Jurkat, Clone E6-1 (cell line): ENCODE results near the gene OTOP2.

Experiments used
- DNase-seq: peaks from one replicate; pipeline ENCODE4 v3.0.0-alpha.2; 2011; ENCODE audit warnings: low read depth, low spot score
- H3K4me3 ChIP-seq: 2 replicates; pipeline ENCODE4 v1.5.1; 2011; ENCODE audit warnings: mild to moderate bottlenecking, low read length, control low read depth, moderate library complexity

Gene OTOP2

DNA sequence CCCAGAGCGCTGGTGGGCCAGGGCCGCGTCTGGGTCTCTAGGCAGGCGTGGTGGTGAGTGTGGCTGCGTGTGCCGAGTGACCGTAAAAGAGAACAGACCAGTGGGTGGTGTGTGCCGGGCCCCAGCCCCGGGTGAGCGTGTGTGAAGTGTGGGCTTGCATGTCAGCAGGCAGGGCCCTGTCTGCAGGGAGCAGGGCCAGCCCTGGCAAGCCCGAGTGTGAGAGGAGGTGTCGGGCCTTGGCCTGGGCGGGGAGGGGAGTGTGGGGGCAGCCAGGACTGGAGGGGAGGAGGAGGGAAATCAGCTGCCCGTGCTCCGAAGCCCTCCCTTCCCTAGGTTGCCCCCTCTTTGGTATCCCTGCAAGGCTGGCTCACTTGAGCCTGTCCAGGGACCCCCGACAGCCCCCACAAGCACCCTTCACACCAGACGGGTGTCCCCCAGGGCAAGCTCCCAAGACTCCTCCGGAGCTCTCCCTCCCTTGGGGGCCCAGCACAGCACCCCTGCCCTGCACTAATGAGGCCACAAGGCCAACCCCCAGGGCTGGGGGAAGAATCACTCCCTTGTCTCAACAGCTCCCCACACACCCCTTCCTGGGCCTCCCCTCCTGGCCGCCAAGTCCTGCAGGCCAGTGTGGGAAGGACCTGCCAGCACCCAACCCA lies 2.9 kb upstream of the OTOP2 start:
- H3K4me3 ChIP-seq, result no peak overlapping the region
- DNase-seq, result no peak

DNA sequence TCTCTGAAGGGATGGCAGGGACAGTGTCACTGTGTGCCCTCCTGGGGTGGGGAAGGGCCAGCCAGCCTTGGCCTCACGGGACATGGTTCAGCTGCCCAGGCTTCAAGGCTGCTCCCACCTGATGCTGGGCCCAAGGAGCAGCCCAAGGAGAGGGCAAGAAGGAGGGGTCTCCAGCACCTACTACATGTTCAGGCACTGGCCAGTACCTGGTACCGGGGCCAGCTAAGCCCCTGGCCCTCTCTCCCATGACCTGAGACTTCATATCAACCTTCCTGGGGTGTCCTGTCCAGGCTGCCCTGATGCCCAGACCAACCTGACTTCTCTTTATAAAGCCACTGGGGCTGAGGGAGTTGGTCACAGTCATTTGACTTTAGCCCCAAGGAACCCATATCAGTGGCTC lies 2.3 kb upstream of the OTOP2 start:
- no peak for DNase-seq
- no peak overlapping the region for H3K4me3 ChIP-seq

DNA sequence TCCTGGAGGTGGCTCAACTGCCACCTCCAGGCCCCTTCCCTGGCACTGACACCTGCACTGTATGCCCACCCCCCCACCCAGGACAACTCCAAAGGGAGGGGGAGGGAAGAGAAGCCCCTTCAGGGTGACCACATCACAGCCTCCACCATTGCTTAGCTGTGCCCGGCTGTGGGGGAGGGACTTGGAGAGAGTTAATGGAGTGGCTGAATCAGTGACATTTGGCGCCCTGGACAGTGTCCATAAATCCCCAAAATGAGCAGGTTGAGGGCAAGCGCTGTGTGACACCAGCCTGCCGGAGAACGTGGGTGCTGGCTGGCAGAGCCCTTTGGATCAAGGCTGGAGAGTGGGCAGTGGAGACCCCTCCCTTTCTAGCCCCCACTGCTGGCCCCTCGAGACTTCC lies 1.9 kb upstream of the OTOP2 start:
- H3K4me3 ChIP-seq, result no peak overlapping the region
- DNase-seq, result no peak

DNA sequence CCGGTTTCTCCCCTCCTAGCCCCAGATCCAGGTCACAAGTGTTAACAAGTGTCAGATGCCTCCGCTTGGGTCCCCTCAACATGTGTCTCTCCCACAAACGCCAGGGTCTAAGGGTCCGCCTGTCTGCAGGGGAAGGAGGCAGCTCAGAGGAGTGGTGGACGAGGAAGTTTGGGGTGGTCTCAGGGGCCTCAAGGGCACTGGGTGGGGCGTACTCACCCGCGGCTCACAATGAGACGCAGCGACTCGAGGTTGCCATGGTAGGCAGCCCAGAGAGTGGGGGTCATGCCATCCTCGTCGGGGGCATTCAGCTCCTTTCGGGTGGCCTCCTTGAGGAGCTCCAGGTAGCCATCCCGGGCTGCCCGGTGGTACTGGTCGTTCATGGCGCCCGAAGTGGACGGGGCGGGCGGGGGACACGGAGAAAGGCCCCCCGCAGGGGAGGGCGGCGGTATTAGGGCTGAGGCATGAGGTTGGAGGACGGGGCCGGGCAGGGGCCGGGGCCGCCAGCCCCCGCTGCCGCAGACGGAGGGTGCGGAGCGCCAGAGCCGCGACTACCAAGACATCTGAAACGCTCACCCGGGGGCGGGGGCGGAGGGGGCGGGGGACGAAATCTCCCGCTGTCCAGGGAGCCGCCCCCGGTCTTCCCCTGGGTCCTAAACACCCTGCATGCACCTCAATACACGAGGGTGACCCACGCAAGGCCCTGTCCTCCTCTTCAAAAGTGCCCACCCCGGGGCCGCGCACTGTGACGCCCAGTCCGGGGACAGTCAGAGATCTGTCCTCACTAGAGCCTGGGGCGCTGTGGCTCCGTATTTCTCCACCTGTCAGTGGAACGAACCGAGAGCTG lies 1.2 kb upstream of the OTOP2 start, which contains the start of gene USH1G:
TSS of gene USH1G (minus strand) at position 562 of the 844 bp plus-strand sequence. CDS start at position 380, 182 bp downstream.
- DNase-seq, result no peak
- no peak within 1 kb of the TSS; the same call in 1 of the 2 replicates for H3K4me3 ChIP-seq

DNA sequence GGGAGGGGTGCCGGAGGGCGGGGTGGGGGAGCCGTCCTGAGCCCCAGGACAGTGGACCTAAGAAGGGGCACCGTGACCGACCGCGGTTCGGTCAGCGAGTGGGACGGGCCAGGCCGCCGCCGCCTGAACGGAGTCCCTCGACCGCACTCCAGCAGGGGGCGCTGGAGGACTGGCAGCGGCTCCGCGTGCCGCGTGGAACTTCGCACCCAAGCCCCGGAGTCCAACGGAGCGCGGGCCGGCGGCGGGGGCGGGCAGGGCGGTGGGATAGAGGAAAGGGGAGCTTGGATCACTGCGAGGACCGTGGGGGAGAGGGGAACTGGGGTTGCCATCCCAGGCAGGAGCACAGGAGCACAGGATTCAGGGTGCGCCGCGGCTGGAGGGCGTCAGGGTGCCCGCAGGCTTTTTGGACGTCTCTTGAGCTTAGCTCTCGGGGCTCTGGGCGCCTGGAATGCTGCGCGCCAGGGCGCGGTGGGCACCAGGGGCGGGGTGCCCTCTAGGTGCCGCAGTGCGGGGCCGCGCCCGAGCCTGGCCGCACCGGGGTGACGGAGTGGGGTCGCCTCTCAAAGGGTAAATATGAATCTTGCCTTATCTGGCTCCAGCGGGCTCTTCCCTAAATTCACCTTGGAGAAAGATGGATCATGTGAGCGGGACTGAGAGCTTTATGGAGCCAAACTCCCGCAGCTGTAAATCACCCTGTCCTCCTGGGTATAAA lies 379 bp upstream of the OTOP2 start:
- DNase-seq, result no peak
- H3K4me3 ChIP-seq, result no peak overlapping the region

DNA sequence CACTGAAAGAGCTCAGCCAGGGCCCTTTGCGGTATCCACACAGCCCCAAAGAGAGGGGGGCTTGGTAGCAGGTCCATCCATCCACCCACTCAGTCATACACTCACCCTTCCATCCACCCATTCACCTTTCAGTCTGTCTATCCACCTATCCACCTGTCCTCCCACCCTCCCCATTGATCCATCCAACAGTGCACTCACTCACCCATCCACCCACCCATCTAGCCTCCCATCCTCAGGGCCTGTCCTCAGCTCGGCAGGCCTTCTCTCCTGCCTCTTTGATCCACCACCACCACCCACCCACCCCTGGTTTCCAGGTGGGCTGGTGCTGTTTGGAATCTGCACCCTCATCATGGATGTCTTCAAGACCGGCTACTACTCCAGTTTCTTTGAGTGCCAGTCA lies 1.2 kb downstream of the OTOP2 start:
- no peak for DNase-seq

DNA sequence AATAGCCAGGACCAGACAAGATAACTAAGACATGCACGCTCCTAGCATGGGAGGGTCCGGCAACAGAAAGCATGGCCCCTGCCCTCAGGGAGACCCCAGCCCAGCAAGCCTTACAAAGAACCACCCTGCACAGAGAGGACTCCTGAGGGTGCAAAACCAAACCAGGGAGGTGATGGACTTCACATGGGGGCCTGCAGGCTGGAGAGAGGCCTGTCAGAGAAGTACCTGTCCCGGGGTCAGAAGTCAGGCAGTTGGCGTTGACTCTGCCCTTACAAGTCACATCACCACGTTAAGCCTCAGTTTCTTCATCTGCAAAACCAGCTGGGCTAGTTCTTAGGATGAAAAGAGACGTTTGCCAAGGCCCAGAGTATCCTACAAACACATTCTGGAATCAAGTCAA lies 4.7 kb downstream of the OTOP2 start:
- DNase-seq, result no peak
- H3K4me3 ChIP-seq, result no peak overlapping the region

More for the DNA sequence above, 1.2 kb downstream of the OTOP2 start:
- no peak overlapping the region for H3K4me3 ChIP-seq

DNA sequence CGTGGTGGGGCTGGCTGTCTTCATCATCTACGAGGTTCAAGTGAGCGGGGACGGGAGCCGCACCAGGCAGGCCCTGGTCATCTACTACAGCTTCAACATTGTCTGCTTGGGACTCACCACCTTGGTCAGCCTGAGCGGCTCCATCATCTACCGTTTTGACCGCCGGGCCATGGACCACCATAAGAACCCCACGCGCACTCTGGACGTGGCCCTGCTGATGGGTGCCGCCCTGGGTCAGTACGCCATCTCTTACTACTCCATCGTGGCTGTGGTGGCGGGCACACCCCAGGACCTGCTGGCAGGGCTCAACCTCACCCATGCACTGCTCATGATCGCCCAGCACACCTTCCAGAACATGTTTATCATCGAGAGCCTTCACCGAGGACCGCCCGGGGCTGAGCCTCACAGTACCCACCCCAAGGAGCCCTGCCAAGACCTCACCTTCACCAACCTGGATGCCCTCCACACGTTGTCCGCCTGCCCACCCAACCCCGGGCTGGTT lies 6.5 kb downstream of the OTOP2 start:
- DNase-seq, result no peak

DNA sequence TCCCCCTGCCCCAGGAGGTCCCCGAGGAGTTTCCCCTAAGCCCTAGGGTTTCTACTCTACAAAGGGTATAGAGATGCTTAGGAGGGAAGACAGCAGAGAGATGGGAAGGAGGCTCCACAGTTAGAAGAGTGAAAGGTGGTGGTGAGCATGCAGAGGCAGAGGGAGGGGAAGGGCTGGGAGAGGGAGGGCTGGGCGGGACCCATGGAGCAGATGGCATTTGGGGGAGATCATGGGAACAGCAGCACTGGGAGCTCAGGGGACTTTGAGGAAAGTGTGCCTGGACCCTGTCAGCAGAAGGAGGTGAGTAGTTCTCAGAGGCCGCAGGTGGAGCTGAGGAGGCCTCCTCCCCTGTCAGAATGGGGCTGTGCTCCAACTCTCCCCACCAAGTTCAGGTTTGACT lies 11.0 kb downstream of the OTOP2 start:
- no peak overlapping the region for H3K4me3 ChIP-seq
- no peak for DNase-seq

More for the DNA sequence above, 6.5 kb downstream of the OTOP2 start:
- no peak overlapping the region for H3K4me3 ChIP-seq

DNA sequence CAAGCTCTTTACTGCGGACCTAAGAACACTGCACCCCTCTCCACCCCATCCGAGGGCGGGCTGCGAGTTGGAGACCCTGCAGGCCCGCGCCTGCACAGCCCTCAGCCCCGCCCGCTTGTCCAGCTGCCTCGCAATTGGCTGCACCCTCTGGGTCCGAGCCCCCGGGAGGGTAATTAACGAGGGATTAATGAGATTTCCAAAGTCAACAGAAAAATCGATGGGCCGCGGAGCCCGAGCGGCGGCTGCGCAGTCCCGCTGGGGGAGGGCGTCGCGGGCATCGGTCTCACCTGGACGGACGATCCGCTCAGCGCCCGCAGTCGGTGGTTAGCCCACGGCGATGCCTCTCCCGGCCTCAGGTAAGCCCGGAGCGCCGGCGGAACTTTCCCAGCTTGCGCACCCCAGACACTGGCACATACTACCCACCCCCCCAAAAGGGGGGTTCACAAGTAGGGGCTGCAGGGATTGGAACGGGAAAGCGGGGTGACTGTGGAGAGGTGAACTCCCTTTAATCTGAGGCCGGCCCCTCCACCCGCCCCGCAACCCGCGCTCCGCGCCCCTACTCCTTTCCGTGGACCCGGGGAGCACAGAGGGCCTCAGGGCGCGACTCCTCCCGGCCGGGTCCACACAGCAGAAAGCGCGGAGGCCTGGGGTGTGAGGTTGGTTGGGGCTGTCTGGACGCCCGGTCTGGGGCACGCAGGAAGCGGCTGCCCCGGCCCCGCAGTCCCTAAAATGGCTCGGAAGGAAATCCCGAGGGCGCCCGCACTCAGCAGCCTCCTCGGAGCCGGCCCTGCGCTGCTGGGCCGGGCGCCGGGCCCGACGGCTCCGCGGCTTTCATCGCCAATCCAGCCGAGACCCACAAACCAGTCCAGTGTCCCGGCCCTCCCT lies 11.8 kb downstream of the OTOP2 start, which contains the start of gene OTOP3:
TSS of gene OTOP3 (plus strand) at position 314 of the 885 bp plus-strand sequence. CDS start at position 338, 24 bp downstream.
- DNase-seq, result no peak
- no peak within 1 kb of the TSS for H3K4me3 ChIP-seq

DNA sequence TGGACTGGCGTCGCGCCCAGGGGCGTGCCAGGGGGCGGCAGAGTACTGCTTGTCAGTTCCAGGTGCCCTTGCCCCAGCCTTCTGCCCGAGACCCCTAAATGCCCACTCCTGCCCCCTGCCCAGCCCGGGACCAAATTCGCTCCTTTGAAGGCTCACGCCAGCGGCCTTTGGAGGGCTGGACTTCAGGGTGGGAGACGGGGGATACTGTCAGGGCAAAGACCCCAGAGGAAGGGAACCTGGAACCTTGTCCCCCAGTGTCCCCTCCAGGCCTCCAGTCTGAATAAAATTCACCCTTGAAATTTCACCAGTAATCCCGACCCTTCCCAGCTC lies 12.4 kb downstream of the OTOP2 start:
- no peak for DNase-seq
- H3K4me3 ChIP-seq, result no peak overlapping the region

DNA sequence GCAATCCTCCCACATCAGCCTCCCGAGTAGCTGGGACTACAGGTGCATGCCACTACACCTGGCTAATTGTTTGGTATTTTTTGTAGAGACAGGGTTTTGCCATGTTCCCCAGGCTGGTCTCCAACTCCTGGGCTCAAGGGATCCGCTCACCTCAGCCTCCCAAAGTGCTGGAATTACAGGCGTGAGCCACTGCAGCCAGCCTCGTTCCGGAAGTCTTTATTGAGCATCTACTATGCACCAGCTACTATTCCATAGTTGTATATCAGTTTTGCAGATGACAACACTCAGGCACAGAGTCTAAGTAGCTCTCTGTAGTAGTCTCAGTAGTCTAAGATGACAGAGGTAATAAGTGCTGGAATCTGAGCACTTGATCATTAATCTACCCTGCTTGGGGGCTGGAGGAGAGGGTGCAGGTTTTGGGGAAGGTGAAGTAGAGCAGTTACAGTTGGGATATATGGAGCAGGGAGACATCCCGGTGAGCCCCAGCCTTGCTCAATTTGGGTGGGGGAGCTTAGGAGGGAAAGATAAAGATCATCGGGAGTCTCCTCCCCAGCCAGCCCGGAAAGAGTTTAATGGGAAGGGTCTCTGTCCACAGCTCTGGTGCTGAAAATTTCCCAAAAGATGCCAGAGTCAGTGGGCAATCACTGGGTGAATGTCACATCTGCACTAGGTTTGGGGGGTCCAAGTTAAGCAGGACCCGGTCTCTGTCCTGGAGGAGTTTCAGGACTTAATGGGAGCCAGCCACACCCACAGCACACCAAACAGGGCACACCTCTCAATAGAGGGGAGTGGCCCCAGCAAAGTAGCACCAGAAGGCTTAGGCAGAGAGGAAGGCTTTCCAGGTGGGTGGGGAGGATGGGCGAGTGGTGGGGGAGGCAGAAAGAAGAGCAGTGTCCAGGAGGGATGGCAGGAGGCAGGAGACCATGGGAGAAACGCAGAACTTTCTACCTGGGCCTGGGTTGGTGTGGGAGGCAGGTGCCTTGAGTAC lies 13.3 kb downstream of the OTOP2 start:
- H3K4me3 ChIP-seq, result no peak overlapping the region
- no peak for DNase-seq

DNA sequence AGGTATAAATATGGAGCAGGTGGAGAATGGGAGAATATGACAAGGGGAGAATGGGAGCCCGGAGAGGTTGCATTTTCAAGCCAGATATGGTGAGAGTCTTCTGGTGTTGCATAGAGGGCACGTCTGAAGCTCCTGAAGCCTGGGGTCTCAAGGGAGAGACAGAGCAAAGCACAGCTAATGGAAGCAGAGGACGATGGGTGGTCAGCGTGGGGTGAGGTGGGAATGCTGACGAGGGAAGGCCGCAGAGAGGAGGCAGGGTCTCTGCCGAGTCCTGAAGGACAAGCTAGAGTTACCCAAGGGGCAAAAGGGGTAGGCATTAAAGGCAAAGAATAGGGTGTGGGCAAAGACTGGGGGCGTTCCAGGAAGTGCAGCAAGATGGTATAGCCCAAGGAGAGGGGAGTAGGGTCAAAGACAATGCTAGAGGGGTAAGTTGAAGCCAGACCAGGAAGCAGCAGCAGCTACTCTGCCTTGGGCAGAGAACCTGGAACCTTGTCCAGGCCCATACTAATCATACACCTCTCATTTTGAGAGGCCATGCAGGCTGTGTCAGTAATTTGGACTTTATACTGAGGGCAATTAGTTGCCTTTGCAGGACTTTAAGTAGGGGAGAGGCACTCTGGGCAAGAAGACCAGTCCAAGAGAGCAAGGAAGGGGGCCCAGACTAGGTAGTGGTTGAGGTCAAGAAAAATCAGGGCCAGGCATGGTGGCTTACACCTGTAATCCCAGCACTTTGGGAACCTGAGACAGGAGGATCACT lies 14.3 kb downstream of the OTOP2 start:
- no peak overlapping the region for H3K4me3 ChIP-seq

DNA sequence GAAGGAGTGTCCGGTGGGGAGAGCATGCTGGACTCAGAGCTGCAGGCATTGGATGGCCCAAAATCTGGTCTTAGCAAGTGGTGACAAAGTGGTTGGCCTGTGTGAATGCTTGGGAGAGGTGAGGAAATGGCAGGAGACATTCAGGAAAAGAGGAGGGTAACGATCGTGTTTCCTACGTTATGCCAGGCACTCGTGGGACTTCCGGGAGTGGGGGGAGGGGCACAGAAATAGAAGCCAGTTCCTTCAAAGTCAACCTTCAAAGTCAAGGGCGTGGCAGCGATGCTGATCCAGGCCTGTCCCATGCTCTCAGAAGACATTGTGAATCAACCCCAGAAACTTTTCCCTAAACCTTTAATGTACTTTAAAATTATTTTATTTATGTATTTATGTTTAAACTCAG lies 15.5 kb downstream of the OTOP2 start:
- DNase-seq, result no peak
- H3K4me3 ChIP-seq, result no peak overlapping the region

More for the DNA sequence above, 14.3 kb downstream of the OTOP2 start:
- DNase-seq, result no peak

DNA sequence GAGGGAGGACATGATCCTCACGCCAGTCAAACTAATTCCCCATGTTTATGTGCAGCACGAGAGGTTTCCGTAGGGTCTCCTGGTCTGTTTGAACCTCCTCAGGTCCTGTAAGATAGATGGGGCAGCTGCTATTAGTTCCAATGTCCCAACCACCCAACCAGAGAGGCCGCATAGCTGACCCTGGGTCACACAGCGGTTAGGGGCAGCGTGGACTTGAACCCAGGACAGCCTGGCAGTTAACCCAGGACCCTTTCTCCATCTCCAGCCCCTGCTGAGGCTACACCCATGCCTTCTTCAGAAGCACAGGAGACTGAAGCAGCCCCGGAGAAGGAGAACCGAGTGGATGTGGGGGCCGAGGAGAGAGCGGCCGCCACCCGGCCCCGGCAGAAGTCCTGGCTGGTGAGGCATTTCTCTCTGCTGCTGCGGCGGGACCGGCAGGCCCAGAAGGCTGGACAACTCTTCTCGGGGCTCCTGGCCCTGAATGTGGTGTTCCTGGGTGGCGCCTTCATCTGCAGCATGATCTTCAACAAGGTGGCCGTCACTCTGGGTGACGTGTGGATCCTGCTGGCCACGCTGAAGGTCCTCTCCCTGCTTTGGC lies 17.2 kb downstream of the OTOP2 start:
- no peak overlapping the region for H3K4me3 ChIP-seq
- DNase-seq, result no peak

DNA sequence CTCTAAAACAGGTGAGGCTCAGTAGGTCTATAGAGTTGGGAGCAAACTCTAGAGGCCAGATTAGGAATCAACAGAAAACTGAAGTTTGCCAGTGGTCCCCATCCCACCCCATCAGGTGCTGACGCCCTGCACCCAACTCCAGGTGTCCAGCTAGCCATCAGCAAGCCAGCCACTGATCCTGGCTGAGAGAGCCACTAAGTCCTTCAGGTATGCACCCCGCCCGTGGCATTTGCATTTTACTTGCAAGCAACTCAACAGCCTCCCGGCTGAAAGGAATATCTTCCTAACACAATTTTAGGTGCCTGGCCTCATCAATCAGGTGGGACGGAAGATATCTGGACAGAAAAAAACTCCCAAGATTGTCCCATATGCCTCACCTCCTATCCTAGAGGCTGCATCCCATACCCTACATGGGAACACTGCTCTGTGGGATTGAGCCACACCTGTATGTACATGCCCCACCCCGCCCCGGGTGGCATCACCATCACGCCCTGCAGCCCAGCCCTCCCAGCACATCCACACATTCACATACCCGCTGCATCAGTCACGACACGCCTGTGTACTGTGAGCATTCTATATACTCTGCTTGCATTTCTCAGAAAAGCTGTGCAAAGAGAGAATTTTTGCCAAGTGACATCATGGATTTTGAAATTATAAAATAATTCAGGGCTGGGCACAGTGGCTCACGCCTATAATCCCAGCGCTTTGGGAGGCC lies 19.9 kb downstream of the OTOP2 start:
- no peak for DNase-seq

More for the DNA sequence above, 19.9 kb downstream of the OTOP2 start:
- H3K4me3 ChIP-seq, result no peak overlapping the region
